ENCODE measurements around the gene PFKL. TPM values are rescaled to one million over a fixed set of nuclear protein-coding genes. Genes with fewer than 3 reads are reported as not detected.

The PFKL gene
- total RNA-seq, 1 experiment from 2014 or later, result 150 TPM

GRCh38 chr21:44324854-44325107 lies 24.9 kb downstream of the PFKL start:
- no TSS peak for BruUV-seq (replicated peaks)
- Histone ChIP-seq H2AFZ (ENCODE audit: low read depth, low read length, poor library complexity, severe bottlenecking) (no peak overlapping the region), H3K27me3 (ENCODE audit: insufficient read depth, low read length) (no peaks in the 10 kb centered on the region), H3K36me3 (ENCODE audit: control insufficient read depth in 1 of 2, insufficient read depth in 2 of 2, low read length in 2 of 2) (no peaks in the 10 kb centered on the region; a peak in 1 of 4 replicates), H3K9ac (ENCODE audit: low read length) (no peak overlapping the region), H3K4me1 (ENCODE audit: control insufficient read depth in 1 of 2, insufficient read depth in 2 of 2, low read length in 2 of 2) (no peaks in the 10 kb centered on the region), H4K20me1 (ENCODE audit: insufficient read depth) (no peaks in the 10 kb centered on the region), H3K4me3 (replicated peaks in 1 of 2; ENCODE audit: low read depth in 1 of 2, low read length in 2 of 2) (no peak overlapping the region), H3K4me2 (ENCODE audit: low read length) (no peak overlapping the region), H3K9me3 (ENCODE audit: control insufficient read depth in 1 of 2, insufficient read depth in 1 of 2, low read depth in 1 of 2, low read length in 2 of 2) (no peaks in the 10 kb centered on the region), H3K9me2 (ENCODE audit: insufficient read depth) (no peaks in the 10 kb centered on the region), H3K27ac (ENCODE audit: low read depth, low read length) (no peak overlapping the region), H3K79me2 (ENCODE audit: insufficient read depth, low read length) (no peaks in the 10 kb centered on the region)
- POLR2A ChIA-PET, result interaction anchor here (0.6 kb wide), 1 partner anchor 14 kb away, joined by 5 read pairs; the partner anchor contains the start of gene CFAP410
- CTCF ChIA-PET, result no interaction called here
- DNase-seq (ENCODE audit: low read depth, low spot score) (no peak), ATAC-seq (no peak)
- intact Hi-C loops (cut with micrococcal nuclease), result no loop called here
- TF ChIP-seq JUND (IDR thresholded peaks at IDR 0.05) (no peak), CBX3 (IDR thresholded peaks at IDR 0.05; ENCODE audit: low read depth) (no peak), TCF7L2 (IDR thresholded peaks at IDR 0.05; ENCODE audit: borderline replicate concordance, extremely low read depth, insufficient read depth, insufficient read length) (no peak)
- RAD21 ChIA-PET (ENCODE audit: low non-redundant PET in 1 of 2, low total read pairs in 2 of 2, uncharacterized antibody in 2 of 2, unreplicated experiment in 2 of 2), result interaction anchor here in 1 of 2 experiments (0.6 kb wide), 1 partner anchor 8 kb away, joined by 3 read pairs; no protein-coding TSS in a partner anchor

GRCh38 chr21:44325386-44326271 lies 25.8 kb downstream of the PFKL start:
- ChIA-PET CTCF (no interaction called here), RAD21 (ENCODE audit: low non-redundant PET in 1 of 2, low total read pairs in 2 of 2, uncharacterized antibody in 2 of 2, unreplicated experiment in 2 of 2) (no interaction called here), POLR2A (interaction anchor here (0.6 kb wide), 1 partner anchor 13 kb away, joined by 5 read pairs; the partner anchor contains the start of gene CFAP410)
- no peak overlapping the region for H3K4me3 ChIP-seq (replicated peaks in 1 of 2; ENCODE audit: low read depth in 1 of 2, low read length in 2 of 2)
- intact Hi-C loops (cut with micrococcal nuclease), result no loop called here
- no peak overlapping the region for H3K9ac ChIP-seq (ENCODE audit: low read length)
- H3K79me2 ChIP-seq (ENCODE audit: insufficient read depth, low read length), result no peaks in the 10 kb centered on the region
- no peaks in the 10 kb centered on the region for H3K27me3 ChIP-seq (ENCODE audit: insufficient read depth, low read length)
- H3K9me2 ChIP-seq (ENCODE audit: insufficient read depth), result no peaks in the 10 kb centered on the region
- no TSS peak for BruUV-seq (replicated peaks)
- H3K36me3 ChIP-seq (ENCODE audit: control insufficient read depth in 1 of 2, insufficient read depth in 2 of 2, low read length in 2 of 2), result no peaks in the 10 kb centered on the region; a peak in 1 of 4 replicates
- DNase-seq (ENCODE audit: low read depth, low spot score) (no peak), ATAC-seq (no peak)
- no peak overlapping the region for H2AFZ ChIP-seq (ENCODE audit: low read depth, low read length, poor library complexity, severe bottlenecking)
- no peak overlapping the region for H3K4me2 ChIP-seq (ENCODE audit: low read length)
- H3K4me1 ChIP-seq (ENCODE audit: control insufficient read depth in 1 of 2, insufficient read depth in 2 of 2, low read length in 2 of 2), result no peaks in the 10 kb centered on the region
- H3K27ac ChIP-seq (ENCODE audit: low read depth, low read length), result no peak overlapping the region
- TF ChIP-seq MAX (IDR thresholded peaks at IDR 0.05) (no peak), CEBPB (IDR thresholded peaks at IDR 0.05; ENCODE audit: low read depth) (no peak), ATF3 (IDR thresholded peaks at IDR 0.05) (no peak), YY1 (IDR thresholded peaks at IDR 0.05; ENCODE audit: extremely low read depth, insufficient replicate concordance, low read depth, low read length) (no peak), ELF1 (IDR thresholded peaks at IDR 0.05; ENCODE audit: borderline replicate concordance, low read depth) (no peak), CBX3 (IDR thresholded peaks at IDR 0.05; ENCODE audit: low read depth) (no peak), POLR2AphosphoS5 (IDR thresholded peaks at IDR 0.05; ENCODE audit: low read depth, low read length) (no peak), JUND (IDR thresholded peaks at IDR 0.05) (no peak)
- H3K9me3 ChIP-seq (ENCODE audit: control insufficient read depth in 1 of 2, insufficient read depth in 1 of 2, low read depth in 1 of 2, low read length in 2 of 2), result no peaks in the 10 kb centered on the region
- H4K20me1 ChIP-seq (ENCODE audit: insufficient read depth), result no peaks in the 10 kb centered on the region

All from HCT116 (cell line).